IMR-90 (cell line): ENCODE data around the gene FAM83F. TPM values are rescaled to one million over a fixed set of nuclear protein-coding genes. Genes with fewer than 3 reads are reported as not detected.

Source experiments
- CHD1 ChIP-seq: IDR thresholded peaks from 2 replicates; pipeline ENCODE4 v1.6.1; 2012; ENCODE audit warnings: low read depth, low read length, improper control_type of control experiment
- RCOR1 ChIP-seq: IDR thresholded peaks from 2 replicates; pipeline ENCODE4 v1.6.1; 2012; ENCODE audit warnings: mild to moderate bottlenecking, low read length, improper control_type of control experiment; ENCODE audit not compliant: insufficient replicate concordance
- polyA plus RNA-seq, 3 experiments: library from polyadenylated mRNA; depleted of rRNA; stranded (reverse); fragments of >200 nt; gene quantifications; 2 replicates each; pipeline ENCODE4 v1.2.3, GENCODE V29; 2012; ENCODE audit warnings: low replicate concordance in 1 of 3
- total RNA-seq: library from RNA; depleted of rRNA; stranded (reverse); fragments of >200 nt; gene quantifications from 2 replicates; pipeline ENCODE4 v1.2.3, GENCODE V29; 2012
- TF ChIP-seq, protein P1 (sequence below): fragments of 150-350 bp; IDR thresholded peaks from 2 replicates; pipeline ENCODE4 v1.6.1; 2017; ENCODE audit warnings: mild to moderate bottlenecking, antibody characterized with exemption, low read length, low read depth

Gene FAM83F
- total and polyA plus RNA-seq, 2 of the 4 experiments (the other 2 are of a cell fraction) = not detected

DNA sequence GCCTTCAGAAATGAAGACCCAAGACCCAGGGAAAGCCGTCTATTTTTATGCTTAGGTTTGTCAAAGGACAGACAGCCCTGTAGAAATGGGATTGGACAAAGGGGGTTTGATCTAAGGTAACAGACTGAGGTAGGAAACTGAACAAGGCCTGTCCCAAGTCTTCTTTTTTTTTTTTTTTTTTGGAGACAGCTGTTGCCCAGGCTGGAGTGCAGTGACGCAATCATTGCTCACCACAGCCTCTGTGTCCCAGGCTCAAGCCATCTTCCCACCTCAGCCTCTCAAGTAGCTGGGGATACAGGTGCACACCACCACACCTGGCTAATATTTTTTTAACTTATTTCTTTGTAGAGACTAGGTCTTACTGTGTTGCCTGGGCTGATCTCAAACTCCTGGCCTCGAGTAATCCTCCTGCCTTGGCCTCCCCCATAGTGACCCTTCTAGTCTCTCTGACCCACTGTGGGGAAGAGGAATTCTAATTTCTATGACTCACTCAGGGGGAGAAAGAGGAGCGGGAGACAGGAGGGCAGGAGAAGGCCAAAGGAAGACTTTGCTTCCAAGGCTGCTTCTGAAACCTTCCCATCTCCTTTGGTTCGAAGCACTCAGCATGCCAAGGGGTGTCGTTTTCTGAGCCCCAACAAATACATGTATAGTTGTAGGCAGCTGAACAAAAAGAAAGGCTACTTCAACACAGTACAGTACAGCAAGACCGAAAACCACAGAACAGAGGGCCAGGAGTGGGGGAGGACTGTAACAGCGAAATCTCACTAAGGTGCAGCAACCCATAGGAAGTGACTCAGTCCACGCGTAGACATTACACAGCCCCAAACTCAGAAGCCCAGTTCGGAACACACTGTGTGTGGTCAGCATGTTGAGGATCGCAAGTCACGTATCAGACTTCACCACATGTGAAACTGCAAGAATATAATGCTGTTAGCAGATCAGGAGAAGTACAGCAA lies 33.7 kb upstream of the FAM83F start (continued):
- TF ChIP-seq, protein P1, sequence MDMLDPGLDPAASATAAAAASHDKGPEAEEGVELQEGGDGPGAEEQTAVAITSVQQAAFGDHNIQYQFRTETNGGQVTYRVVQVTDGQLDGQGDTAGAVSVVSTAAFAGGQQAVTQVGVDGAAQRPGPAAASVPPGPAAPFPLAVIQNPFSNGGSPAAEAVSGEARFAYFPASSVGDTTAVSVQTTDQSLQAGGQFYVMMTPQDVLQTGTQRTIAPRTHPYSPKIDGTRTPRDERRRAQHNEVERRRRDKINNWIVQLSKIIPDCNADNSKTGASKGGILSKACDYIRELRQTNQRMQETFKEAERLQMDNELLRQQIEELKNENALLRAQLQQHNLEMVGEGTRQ = no peak
- TF ChIP-seq RCOR1 (no peak), CHD1 (no peak)
